ENCODE measurements around the gene GMDS.

GMDS gene

DNA sequence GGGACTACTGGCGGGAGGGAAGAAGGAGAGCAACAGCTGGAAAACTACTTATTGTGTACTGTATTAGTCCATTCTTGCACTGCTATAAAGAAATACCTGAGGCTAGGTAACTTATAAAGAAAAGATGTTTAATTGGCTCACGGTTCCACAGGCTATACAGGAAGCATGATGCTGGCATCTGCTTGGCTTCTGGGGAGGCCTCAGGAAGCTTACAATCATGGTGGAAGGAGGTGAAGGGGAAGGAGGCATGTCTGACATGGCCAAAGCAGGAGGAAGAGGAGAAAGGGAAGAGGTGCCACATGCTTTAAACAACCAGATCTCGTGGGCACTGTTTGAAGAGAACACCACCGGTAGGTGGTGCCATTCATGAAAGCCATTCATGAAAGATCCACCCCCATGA lies 67.3 kb downstream of the GMDS start:
- DNase-seq (ENCODE audit: low read depth) = no peak

DNA sequence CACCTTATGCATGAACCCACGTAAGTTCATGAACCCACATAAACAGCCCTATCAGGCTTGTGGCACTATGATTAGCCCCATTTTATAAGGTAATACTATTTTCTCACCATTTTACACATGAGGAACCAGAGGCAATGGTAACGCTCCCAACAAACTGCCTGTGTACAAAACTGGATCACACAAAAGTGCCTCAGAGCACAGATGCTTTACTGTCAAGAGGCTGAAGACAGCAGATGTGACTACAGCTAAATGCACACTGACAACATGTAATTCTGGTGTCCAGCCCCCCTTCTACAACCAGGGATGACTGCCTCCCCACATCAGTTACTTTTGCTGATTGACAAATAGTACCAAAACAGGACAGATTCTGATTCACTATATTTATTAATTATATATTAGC lies 69.6 kb downstream of the GMDS start:
- DNase-seq (ENCODE audit: low read depth) = no peak

DNA sequence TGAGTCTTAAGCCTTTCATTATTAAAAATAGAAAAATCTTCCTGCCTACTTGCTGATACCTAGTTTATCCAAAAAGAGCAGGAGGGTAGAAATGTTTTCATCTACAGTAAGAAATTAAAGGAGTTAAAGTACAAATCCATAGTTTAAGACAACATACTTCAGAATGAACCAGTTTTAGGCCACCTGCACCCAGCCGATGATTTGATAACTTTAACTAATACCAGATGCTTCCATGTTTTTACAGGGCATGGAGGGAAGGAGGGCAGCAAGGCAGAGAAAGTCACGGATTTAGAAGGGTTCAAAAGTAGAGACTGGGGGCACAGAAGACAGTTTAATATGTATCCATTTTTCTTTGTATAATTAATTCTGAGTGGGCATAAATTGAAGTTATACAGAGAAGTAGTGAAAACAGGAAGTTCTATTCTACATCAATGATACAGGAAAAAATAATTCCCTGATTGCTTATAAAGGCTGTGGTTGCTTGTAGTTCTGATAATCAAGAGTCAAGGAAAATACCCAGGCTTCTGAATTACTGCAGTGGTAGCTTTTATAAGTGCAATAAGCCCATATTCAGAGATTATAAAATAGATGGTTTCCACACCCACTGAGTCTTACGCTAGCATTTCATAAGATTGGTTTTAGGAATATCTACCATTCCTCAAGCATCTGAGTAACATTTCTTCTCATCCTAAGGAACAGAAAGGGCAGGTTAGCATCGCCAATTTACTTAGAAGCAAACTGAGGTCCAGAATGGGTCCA lies 72.0 kb downstream of the GMDS start:
- DNase-seq (ENCODE audit: low read depth) = no peak

DNA sequence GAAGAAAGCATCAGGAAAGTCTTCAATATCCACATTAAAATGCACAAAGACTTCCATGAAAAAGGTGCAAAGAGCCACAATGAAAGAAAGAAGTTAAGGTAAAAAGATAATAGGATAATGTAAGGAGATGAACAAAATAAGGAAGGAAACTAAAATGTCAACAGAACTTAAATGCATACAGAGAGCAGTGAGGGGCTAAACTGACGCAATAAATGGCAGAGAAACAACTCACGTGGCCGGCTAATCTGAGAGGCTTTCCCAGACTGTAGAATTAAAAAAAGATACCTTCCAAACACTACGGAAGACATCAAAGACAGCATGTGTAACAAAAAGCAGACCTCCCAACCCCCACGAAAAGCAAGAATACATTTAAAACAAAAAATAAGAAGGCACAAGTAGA lies 73.7 kb downstream of the GMDS start:
- no peak for DNase-seq (ENCODE audit: low read depth)

DNA sequence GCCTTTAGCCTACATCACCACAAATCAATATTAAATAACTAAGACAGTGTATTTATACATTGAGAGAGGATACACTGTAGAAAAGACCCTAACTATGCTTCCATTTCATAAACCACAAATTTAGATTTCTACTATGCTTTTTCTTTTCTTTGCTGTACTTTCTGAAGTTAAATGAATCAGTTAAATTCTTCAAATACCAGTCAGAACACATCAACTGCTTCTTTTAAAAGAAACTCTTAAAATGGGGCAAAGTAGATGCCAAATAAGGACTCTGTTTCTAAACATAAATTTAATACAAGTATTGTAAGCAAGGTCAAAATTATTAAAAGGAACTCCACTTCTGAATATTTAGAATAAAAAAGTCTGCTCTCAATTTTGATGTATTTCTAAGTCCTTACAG lies 76.9 kb downstream of the GMDS start:
- DNase-seq (ENCODE audit: low read depth) = no peak

DNA sequence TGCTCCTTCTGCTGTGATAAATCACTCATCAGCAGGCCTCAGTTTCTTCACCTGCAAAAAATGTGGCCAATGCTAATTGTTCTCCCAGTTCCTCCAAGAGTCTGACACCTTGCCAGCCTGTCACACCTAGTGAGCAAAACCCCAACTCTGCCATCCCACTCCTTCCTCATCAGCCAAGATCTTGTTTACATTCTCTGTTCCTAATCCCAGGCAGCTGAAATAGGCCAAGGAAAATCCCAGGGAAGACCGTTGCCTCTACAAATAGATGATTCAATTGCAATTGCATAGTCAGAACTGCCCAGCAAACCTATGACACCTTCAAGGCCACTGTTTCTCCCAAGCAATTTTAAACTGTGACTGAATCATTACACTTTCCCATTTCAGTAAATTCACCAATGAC lies 78.7 kb downstream of the GMDS start:
- DNase-seq (ENCODE audit: low read depth) = no peak

DNA sequence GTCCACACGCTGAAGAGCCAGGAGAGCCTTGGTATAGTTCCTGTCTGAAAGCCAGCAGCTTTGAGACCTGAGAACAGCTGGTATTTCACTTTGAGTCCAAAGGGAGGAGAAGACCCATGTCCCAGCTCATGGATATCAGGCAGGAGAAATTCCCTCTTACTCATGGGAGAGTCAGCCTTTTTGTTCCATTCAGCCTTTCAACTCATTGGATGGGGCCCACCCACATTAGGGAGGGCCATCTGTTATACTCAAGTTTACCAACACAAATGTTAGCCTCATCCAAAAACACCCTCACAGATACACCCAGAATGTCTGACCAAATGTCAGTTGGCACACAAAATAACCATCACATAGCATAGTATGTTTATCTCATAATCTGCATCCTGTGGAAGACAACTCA lies 80.1 kb downstream of the GMDS start:
- no peak for DNase-seq (ENCODE audit: low read depth)

DNA sequence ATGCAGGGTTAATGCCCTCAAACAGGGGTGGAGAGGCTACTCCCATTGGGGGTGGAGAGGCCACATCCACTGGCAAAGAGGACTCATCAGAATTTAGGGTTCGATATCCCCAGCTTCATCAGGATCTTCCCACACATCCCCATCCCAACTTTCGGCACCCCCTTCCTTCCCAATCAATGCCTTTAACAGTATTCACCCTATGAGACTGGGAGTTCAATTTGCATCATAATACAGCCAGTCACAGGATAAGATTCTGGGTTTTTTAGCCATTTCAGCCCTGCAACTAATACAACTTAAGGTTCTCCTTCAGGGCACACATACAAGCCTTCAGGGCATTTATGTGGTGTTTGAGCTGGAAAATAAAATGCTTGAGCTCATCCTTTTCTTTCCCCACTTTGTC lies 80.9 kb downstream of the GMDS start:
- DNase-seq (ENCODE audit: low read depth) = no peak

DNA sequence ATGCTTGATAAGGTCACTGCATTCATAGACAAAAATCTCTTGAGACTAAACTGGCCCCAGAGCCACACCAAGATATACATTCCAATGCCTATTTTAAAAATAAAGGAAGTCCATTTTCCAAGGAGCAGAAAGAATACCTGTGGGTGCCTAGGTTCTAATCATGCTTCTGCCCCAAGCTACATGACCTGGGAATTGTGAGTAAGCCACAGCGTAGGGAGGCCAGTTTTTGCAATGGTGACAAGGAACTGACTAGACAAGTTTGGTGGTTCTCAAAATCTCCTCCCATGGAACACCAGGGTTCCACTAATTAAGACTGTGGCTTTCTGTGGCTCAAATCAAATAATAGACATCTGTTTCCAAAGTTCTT lies 83.3 kb downstream of the GMDS start:
- no peak for DNase-seq (ENCODE audit: low read depth)

DNA sequence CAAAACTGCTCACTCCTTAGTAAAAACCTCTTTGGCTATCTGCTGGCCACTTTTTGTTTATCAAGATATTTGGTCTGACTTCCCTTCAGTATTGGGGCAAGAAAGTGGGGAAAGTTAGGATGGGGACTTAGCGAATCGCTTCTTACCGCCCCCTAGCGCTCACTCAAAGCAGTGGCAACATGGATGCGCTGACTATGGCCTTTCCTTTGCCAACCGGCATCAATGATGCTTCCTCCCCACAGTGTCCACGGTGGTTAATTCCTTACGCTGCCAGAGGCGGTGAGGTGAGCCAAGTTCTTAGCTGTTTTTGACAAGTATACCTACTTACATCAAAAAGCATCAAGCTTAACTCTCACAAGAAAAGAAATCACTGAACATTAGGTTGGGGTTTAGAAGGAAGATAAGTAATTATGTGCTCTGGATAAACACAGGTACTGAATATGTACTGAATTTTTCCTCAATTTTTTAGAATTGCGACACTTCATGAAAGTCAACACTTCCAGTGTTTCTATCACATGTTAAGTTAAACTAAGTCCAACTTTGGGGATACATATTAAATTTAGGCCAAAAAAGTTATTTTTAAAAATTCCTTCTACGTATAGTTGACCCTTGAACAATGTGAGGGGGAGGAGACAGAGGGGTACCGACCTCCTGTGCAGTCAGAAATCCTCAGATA lies 86.7 kb downstream of the GMDS start:
- no peak for DNase-seq (ENCODE audit: low read depth)

DNA sequence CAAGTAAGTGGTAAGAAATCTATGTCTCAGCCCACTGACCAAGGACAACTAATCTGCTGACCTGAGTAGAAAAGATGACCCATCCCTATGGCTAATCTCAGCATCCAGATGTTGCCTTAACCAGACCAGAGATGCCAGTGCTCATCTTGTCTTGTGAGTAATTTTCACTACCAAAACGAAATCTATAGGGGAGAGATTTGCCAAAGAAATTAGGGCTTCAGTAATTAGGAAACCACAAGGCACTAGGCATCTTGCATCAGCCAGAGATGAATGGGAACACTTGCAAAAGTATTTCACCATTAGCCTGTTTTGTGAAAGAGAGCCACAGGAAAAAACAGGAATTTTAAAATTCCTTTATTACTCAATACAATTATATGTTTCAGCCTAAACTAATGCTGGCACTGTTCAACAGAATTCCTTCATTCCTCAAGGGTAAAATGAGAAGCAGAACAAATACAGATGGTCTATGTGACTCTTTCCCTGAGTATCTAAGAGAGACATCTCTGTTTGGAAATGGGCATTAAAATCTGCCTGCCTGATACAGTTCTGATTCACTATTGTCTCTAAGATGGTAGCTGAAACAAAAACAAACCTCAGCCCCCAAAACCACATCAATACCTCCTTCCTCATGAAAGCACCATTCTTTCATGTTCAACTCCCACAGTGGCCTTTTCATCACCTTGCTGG lies 87.8 kb downstream of the GMDS start:
- DNase-seq (ENCODE audit: low read depth) = no peak

DNA sequence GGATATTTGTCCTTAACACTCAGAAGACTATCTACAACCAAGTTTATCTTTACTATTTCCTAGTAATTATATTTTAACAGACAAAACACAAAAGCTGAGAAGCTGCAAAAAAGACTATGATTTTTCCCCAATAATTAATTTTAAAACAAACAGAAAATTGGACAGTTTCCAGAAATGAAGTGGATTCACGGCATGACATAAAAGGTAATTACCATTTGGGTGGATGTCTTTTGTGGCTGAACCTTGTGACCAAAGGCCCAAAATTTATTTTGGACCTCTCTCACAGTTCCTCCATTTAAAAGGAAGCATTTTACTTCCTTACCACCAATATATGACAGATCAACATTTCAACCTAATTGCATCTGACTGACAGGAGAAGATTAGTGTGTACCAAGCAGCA lies 90.2 kb downstream of the GMDS start:
- no peak for DNase-seq (ENCODE audit: low read depth)

DNA sequence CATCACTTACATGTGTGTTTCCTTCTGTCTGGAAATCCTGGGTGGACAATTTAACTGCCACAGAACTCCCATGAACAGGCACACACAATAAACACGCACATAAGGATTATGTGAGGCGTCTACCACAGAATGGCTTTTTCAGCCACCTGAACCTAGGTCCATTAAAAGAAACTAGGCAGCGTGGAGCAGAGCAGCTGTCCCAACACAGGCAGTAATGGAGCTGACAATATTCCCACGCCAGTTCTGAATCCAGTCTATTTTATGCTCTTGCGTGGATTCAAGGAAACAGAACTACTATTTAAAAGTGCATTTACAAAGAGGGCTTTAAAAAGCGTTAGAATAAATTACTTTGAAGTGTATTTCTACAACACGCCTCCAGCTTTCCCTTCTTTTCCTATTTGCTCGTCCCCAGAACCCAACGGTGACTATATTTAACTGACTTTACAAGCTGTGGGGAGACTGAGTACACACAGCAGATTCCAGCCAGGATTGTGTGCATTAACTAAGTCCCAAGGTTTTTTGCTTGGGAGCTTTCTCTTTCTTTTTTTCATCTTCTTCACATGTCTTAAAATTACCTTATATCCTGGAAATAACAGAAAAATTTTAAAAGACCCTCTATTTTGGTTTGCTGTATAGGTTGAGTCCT lies 95.9 kb downstream of the GMDS start:
- DNase-seq (ENCODE audit: low read depth) = no peak

DNA sequence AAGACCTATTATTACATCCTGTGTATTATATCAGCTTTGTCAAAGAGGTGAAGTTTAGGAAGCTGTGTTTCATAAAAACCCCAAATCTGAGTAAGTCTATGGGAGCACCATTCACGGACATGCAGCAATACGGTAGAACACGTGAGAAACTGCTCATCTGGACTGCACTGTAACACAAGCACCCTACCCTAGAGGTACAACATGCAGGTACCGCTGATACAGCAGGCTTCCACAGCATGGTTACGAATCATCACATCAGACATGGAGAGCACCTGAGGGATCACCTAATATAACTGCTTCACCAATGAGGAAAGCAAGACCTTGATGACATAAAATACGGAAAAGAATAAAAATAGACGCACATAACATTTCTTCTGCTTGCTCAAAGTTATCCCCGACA lies 96.7 kb downstream of the GMDS start:
- DNase-seq (ENCODE audit: low read depth) = no peak

DNA sequence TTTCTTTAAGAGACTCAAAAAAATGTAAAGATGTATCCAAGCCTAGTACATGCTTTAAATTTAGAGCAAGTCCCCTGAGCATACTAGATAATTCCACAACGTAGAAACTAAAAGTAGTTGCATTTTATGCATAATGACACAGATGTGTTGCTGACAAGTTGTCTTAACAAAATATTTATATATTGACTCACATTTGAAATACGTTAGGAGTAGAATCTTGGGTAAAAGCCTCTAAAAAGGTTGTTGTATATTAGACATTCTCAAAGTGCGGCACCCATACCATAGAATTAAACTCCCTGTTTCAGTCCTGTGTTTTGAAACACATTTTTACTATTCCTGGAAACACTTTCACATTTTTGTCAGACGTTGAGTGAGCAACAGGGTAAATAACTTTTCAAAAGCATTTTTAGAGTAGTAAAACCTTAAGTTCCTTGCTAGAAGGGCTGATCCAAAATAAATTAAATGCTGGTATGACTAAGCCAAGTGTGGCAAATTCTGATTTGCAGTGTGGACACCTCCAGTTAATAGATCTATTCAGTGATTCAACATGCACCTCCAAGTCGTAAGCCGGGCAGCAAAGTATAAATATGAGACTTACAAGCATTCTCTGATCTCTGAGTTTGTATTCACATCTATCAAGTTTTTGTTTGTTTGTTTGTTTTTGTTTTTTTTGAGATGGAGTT lies 97.5 kb downstream of the GMDS start:
- DNase-seq (ENCODE audit: low read depth) = no peak

DNA sequence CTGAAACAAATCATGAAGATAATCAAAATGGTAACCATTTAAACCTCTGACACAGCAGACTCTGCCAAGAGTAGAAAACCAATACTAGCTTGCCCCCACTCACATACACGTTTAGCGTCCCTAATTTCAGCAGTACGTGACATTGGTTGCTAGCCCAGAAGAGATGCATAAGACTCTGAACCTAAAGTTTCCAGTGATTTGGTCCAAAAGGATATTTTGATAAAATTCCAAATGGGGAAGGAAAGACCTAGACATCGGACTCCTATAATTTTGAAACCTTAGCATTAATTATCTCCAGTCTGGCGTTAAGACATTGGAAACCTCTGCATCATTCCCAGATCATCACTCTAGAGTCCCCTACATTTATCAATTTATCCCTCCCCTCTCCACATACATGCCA lies 98.1 kb downstream of the GMDS start:
- DNase-seq (ENCODE audit: low read depth) = no peak

DNA sequence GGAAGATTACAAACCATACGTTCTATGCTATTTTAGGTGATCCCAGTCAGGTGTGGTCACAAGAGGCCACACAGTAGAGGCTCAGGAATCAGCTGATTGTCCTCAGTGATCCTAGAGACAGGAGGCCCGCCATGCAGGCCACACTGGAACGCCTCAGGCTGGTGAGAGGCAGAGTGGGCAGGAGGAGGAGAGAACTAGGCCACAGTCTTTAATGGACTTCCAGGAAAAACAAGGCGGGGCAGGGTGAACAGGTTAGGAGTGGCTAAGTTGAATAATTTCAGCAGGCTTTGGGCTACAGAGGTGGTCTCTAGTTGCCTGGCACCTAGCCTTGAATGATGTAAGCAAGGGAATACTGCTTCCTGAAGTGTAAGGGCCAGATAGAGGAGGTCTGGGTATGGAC lies 101.2 kb downstream of the GMDS start:
- no peak for DNase-seq (ENCODE audit: low read depth)

DNA sequence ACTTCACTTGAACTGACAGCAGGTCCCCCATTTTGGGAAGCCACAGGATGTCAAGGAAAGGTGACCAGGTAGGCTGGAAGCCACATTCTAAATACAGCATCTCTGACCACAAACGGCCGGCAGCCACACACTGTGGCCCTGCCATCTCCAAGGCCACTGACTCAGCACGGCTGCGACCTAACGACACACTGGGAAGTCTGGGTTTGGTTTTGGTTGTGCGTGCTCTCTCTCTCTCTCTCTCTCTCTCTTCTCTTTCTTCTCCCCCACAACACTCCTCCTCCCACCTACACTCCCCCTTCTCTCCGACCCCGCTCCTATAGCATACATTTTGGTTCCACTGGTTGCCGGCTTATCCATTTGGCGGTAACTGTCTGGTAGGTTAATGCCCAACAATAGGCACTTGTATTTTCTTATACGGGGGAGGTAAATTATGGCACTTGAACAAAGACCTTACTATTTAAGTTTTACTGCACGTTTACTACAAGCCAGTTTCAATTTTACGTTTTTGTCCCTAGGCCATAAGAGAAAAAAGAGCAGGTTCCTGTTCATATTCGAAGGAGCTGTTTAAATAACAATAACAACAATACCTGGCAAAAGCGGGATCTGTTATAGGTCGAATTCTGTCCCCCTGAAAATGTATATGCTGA lies 103.6 kb downstream of the GMDS start:
- DNase-seq (ENCODE audit: low read depth) = no peak

DNA sequence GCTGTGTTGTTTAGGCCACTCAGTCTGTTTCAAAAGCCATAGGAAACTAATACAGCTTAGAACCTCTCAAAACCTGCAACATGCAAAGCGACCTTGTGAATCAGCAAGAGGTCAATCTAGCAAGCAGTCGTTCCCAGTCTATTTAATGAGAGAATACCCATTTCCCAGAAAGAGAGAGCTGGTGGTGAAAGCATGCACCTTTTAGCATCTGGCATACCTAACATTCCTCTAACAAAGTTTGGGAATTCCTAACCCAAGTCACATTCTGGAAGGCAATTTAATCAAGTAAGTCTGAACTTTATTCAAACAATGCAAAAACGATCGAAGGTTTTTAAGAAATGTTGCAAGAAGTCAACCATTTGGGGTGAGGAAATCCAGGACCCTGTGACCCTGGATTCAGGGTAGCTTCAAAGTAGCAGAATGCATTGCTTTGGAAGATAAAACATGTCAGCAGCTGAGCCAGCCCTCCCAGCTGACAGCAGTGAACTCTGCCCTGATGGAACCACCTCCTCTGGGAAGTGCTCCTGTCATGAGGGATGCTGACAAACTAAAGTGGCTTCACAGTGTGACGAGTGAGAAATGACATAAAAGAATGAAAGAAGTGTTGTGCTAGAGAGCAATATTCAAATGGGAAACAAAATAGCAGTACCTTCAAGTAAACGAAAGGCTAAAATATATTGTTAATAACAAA lies 104.8 kb downstream of the GMDS start:
- DNase-seq (ENCODE audit: low read depth) = no peak

DNA sequence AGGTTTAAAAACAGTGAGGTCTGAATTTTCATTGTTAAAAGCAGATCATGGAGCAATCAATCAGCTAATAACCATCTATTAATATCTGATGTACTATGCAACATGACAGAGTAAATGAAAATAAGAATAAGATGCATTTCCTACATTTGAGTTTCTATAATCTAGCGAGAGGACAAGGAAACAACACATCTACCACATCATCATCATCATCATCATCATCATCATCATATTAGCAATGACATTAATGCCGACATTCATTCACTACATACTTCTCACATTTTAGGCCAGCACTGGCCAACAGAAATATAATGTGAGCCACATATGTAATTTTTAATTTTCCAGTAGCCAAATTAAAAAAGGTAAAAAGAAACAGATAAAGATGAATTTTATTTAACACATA lies 110.0 kb downstream of the GMDS start:
- DNase-seq (ENCODE audit: low read depth) = no peak

DNA sequence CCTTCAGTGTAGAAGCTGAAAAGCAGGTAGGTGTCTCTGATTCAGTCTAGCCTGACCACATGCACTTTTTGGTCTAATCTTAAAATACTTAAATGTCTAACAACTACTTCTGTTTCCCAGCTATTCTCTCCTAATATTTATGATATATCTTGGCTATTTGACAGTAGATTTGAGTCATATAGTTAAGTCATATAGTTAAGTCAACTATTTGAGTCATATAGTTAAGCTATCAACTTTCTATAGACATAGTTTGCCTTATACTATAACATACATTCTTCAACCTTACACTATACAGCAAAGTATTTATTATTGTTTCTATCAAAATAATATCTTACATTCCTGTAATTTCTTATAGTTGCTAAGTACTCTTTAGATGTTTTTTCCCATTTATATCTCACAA lies 110.9 kb downstream of the GMDS start:
- DNase-seq (ENCODE audit: low read depth) = no peak
